Suppressor macrophage treated with lipopolysaccharide for 1 hour (primary cell): ENCODE results near the gene ZSWIM3.

Experiments used
- DNase-seq, 3 donors: peaks; one replicate each; pipeline ENCODE4 v3.0.0-alpha.2; 2020 to 2022

Gene ZSWIM3

GRCh38 chr20:45910670-45911485 is 53.5 kb downstream of the ZSWIM3 start:
- peak; percentile 97 to 99 (median 98) for DNase-seq

DNA sequence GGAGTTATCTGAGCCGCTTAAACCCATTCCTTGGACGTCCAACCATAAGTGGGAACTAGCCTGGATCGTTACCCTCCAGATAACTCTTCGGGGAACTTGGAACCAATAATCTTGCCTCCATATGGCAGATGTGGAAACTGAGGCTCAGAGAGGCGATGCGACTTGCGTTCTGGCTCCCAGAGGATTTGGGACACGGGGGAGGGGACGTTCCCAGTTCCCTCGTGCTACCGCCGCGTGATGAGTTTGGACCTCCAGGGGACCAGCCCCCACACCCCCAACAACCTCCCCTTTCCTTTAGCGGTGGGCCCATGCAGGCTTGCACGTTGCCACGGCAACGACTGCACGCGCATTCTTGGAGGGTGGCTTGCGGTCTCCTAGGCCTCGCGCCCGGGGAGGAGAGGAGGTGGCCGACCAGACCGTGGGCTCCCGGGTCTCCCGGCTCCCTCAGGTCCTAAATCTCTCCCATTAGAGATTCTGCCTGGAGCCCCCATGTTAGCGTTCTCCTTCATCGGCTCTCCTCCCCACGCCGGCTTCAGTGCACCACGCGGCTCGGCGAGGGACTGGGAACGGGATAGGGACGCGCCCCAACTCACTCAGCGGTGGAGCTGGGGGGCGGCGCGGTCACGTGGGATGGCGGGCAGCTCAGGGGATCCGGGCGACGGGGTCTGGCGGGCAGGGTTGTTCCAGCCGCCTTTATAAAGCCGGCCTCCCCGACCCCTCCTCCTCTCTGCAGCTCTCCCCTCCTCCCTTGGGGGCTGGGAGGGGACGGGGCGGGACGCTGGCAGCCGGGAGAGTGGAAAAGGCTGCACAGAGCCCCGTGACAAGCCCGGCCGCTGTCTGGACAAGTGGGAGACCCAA is 54.3 kb downstream of the ZSWIM3 start, which contains the start of gene PLTP:
TSS of gene PLTP (minus strand) at position 670 of the 858 bp plus-strand sequence. CDS start 703 bp downstream, outside the sequence.
- peak in 1 of 3 donors; percentile 45 for DNase-seq

DNA sequence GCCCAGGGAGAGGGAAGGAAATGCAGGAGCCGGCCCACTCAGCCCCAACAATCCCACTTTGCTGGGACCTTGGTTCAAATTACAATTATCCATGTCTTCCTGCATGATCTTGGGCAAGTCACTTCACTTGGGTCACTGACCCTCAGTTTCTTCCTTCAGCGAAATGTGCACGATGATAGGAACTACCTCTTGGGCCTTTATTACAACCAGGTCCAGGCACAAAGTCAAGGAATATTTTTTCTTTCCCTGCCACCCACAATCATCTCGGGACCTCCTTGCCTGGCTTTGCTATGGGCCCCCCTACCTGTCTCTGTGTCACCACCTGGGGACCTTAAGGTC is 54.9 kb downstream of the ZSWIM3 start:
- no peak for DNase-seq

- peak; percentile 76 to 96 (median 92) for DNase-seq
Measured at GRCh38 chr20:45913116-45913515, 55.7 kb downstream of the ZSWIM3 start.

GRCh38 chr20:45917790-45918141 is 60.4 kb downstream of the ZSWIM3 start:
- peak; percentile 56 to 85 (median 66) for DNase-seq

DNA sequence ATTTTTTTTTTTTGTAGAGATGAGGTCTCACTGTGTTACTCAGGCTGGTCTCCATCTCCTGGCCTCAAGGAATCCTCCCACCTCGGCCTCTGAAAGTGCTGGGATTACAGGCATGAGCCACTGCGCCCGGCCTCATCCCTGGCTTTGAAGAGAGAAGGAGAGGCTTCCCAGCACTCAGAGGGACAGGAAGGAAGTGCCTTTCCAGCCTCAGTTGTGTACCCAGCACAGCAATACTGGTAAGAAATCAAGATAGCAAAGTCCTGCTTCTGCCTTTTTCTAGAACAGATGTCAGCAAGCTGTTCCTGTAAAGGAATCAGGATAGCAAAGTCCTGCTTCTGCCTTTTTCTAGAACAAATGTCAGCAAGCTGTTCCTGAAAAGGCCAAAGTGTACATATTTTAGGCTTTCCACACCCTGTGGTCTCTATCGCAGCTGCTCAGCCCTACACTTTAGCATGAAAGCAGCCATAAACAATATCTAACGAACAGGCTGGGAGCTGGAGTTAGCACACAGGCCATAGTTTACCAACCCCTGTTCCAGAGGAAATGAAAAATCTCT is 60.8 kb downstream of the ZSWIM3 start:
- peak in 1 of 3 donors; percentile 36 for DNase-seq

GRCh38 chr20:45918779-45919537 is 61.5 kb downstream of the ZSWIM3 start:
- DNase-seq = no peak

DNA sequence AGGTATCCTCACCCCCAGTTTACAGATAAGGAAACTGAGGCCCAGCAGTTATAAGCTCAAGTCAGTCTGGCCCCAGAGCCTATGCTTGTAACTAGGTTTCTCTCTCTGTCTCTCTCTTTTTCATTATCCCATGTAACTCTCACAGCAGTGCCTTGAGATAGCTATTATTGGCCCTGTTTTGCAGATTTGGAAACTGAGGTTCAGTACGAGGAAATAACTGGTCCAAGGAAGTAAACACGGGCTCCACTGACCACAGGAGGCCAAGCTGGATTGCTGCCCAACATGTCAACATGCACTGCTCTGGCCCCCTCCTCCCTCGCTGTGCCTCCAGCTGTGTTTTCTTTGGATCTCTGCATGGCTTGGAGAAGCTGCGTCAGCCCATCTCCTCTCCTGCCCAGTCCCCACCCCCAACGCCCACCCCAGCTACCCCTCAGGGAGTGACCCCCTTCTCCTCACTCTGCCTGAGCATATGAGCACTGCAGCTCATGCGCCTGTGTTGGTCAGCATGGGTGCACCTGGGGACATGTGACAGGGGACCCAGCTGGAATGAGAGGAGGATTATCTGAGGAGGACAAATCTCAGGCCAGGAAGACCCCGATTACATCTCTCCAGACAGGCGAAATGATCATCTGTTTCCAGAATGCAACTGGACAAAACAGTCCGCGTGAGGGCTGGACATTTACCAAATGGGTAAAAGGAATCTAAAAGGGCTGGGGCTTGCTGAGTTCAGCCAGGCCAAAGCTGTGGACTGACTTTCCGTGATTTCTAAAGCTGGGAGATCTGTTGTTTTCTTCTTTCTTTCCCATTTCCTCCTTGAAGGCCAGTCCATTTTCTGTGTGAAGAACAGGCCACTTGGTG is 62.4 kb downstream of the ZSWIM3 start:
- peak; percentile 39 to 42 (median 41) for DNase-seq

- DNase-seq = peak; percentile 88 to 93 (median 92)
Measured at GRCh38 chr20:45920462-45921336, 63.3 kb downstream of the ZSWIM3 start.

GRCh38 chr20:45921337-45922189 is 64.1 kb downstream of the ZSWIM3 start:
- DNase-seq = no peak

DNA sequence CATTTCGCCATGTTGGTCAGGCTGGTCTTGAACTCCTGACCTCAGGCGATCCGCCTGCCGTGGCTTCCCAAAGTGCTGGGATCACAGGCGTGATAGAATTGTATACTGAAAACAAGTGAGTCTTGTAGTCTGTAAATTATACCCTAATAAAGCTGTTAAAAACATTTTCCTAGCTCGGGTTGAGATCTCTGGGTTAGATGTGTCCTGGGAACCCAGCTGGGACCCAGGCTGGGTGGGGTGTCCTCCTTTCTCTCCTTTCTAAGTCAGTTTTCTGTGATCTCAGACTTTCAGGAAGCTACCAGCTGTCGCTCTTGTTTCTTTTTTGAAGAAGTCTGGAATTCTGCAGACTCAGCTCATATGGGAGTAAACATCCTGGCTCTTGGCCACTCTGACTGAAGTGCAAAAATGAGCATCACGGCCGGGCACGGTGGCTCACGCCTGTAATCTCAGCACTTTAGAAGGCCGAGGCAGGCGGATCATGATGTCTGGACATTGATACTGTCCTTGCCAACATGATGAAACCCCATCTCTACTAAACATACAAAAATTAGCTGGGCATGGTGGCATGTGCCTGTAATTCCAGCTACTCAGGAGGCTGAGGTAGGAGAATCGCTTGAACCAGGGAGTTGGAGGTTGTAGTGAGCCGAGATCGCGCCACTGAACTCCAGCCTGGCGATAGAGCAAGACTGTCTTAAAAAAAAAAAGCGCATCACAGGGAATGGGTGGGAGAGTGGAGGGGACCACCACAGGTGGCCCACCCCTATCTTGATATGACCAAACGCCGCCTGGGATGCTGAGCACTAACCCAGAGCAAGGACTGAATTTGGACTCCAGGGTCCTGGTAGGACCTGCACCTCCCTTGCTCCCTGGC is 67.2 kb downstream of the ZSWIM3 start:
- DNase-seq = peak; percentile 59 to 73 (median 70)

DNA sequence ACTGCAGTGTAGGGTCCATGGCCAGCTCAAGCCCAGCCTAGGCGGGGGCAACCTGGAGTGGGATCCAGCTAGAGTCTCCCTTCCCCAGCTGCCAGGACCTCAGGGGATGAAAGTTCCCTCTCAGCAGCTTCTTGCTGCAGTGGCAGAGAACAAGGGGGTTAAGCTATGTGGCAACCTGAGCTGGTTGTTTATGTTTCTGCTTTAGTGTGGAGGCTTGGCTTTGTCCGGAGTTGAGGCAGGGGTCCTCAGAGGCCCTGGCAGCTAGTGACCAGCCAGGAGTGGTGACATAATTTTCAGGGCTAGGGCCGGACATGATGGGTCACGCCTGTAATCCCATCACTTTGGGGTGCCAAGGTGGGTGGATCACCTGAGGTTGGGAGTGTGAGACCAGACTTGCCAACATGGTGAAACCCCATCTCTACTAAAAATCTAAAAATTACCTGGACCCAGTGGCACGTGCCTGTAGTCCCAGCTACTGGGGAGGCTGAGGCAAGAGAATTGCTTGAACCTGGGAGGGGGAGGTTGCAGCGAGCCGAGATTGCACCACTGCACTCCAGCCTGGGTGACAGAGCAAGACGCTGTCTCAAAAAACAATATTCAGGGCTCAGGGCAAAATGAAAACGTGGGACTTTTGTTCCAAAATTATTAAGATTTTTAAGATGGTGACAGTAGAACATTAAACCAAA is 68.5 kb downstream of the ZSWIM3 start:
- DNase-seq = no peak

- DNase-seq = no peak
Measured at GRCh38 chr20:45926731-45927070, 69.3 kb downstream of the ZSWIM3 start.

- DNase-seq = no peak
Measured at GRCh38 chr20:45927071-45927878, 69.9 kb downstream of the ZSWIM3 start.
